HL-60 (cell line): ENCODE measurements around the gene HPCAL4.

Source experiments
- DNase-seq, 2 experiments: peaks; one replicate each; pipeline ENCODE4 v3.0.0-alpha.2; 2010 to 2020; ENCODE audit warnings: low read depth in 1 of 2, low spot score in 1 of 2
- H3K27ac ChIP-seq: fragments of 250-450 bp; sonication (Bioruptor Pico); replicated peaks from 2 replicates; pipeline ENCODE4 v1.5.1; 2020; ENCODE audit warnings: mild to moderate bottlenecking, moderate library complexity
- H3K27me3 ChIP-seq: fragments of 250-450 bp; sonication (Bioruptor Pico); 2 replicates; pipeline ENCODE4 v1.5.1; 2021; ENCODE audit warnings: mild to moderate bottlenecking, moderate library complexity; ENCODE audit not compliant: insufficient read depth, poor library complexity, severe bottlenecking
- H3K4me3 ChIP-seq: replicated peaks from 2 replicates; pipeline ENCODE4 v1.5.1; 2011; ENCODE audit warnings: mild to moderate bottlenecking, control low read depth, low read length; ENCODE audit not compliant: insufficient read depth
- CTCF ChIP-seq: IDR thresholded peaks from one replicate; pipeline ENCODE4 v1.5.1; 2011; ENCODE audit warnings: low read length, control low read depth, inconsistent platforms; ENCODE audit not compliant: insufficient read depth
- GABPA ChIP-seq: IDR thresholded peaks from 2 replicates; pipeline ENCODE4 v1.6.1; 2012; ENCODE audit warnings: low read depth
- POLR2AphosphoS5 ChIP-seq: IDR thresholded peaks from 2 replicates; pipeline ENCODE4 v1.6.1; 2012; ENCODE audit warnings: low read depth
- REST ChIP-seq: IDR thresholded peaks from 2 replicates; pipeline ENCODE4 v1.6.1; 2012; ENCODE audit warnings: low read depth; ENCODE audit not compliant: insufficient replicate concordance
- SPI1 ChIP-seq: IDR thresholded peaks from 2 replicates; pipeline ENCODE4 v1.6.1; 2012; ENCODE audit warnings: low read depth, mild to moderate bottlenecking, borderline replicate concordance

HPCAL4 gene

GRCh38 chr1:39685071-39685470 lies 6.2 kb downstream of the HPCAL4 start:
- no peak for DNase-seq
- TF ChIP-seq REST = no peak
- no peak for TF ChIP-seq GABPA
- TF ChIP-seq SPI1 = no peak
- TF ChIP-seq POLR2AphosphoS5 = no peak
- TF ChIP-seq CTCF = no peak
- peaks cover 42% of the 10 kb centered on the region for H3K27me3 ChIP-seq
- no peak overlapping the region for H3K27ac ChIP-seq
- H3K4me3 ChIP-seq = no peak overlapping the region

GRCh38 chr1:39684313-39684664 lies 6.9 kb downstream of the HPCAL4 start:
- H3K27ac ChIP-seq = no peak overlapping the region
- TF ChIP-seq GABPA (no peak), CTCF (no peak), SPI1 (no peak), REST (no peak), POLR2AphosphoS5 (no peak)
- DNase-seq = no peak
- H3K27me3 ChIP-seq = peaks cover 41% of the 10 kb centered on the region
- no peak overlapping the region for H3K4me3 ChIP-seq

GRCh38 chr1:39683591-39684312 lies 7.5 kb downstream of the HPCAL4 start:
- Histone ChIP-seq H3K27me3 (peaks cover 38% of the 10 kb centered on the region), H3K27ac (no peak overlapping the region), H3K4me3 (no peak overlapping the region)
- DNase-seq = no peak
- TF ChIP-seq POLR2AphosphoS5 (no peak), GABPA (no peak), SPI1 (no peak), REST (no peak), CTCF (no peak)
